Activated CD8-positive, alpha-beta memory T cell treated with anti-CD3 and anti-CD28 coated beads, Interleukin-2, amount 50 U/mL, for 48 hours (primary cell): Measurements from ENCODE around the gene USP48.

Experiments used
- DNase-seq: peaks from one replicate; pipeline ENCODE4 v3.0.0-alpha.2; 2020

Gene USP48

GRCh38 chr1:21736876-21737275 lies 46.1 kb downstream of the USP48 start:
- no peak for DNase-seq

- DNase-seq = no peak
Measured at GRCh38 chr1:21736011-21736410, 46.9 kb downstream of the USP48 start.

- DNase-seq = no peak
Measured at GRCh38 chr1:21734526-21734925, 48.4 kb downstream of the USP48 start.

- DNase-seq = no peak
Measured at GRCh38 chr1:21732664-21733063, 50.3 kb downstream of the USP48 start.

GRCh38 chr1:21725748-21726392 lies 57.1 kb downstream of the USP48 start:
- DNase-seq = no peak

GRCh38 chr1:21724570-21724969 lies 58.4 kb downstream of the USP48 start:
- no peak for DNase-seq

GRCh38 chr1:21724098-21724497 lies 58.9 kb downstream of the USP48 start:
- no peak for DNase-seq

- DNase-seq = no peak
Measured at GRCh38 chr1:21721295-21721985, 61.5 kb downstream of the USP48 start.

GRCh38 chr1:21716169-21716568 lies 66.8 kb downstream of the USP48 start:
- no peak for DNase-seq

GRCh38 chr1:21707891-21708290 lies 75.1 kb downstream of the USP48 start:
- no peak for DNase-seq

- no peak for DNase-seq
Measured at GRCh38 chr1:21707086-21707840, 75.7 kb downstream of the USP48 start.

GRCh38 chr1:21706151-21706835 lies 76.7 kb downstream of the USP48 start:
- no peak for DNase-seq

GRCh38 chr1:21705303-21705980 lies 77.5 kb downstream of the USP48 start:
- DNase-seq = no peak

GRCh38 chr1:21704145-21704544 lies 78.8 kb downstream of the USP48 start:
- no peak for DNase-seq

- no peak for DNase-seq
Measured at GRCh38 chr1:21703318-21703963, 79.5 kb downstream of the USP48 start.

GRCh38 chr1:21702780-21703179 lies 80.2 kb downstream of the USP48 start:
- DNase-seq = no peak

GRCh38 chr1:21701401-21701800 lies 81.5 kb downstream of the USP48 start:
- no peak for DNase-seq

GRCh38 chr1:21700094-21700493 lies 82.9 kb downstream of the USP48 start:
- no peak for DNase-seq

GRCh38 chr1:21696931-21697330 lies 86.0 kb downstream of the USP48 start:
- no peak for DNase-seq

GRCh38 chr1:21693732-21694131 lies 89.2 kb downstream of the USP48 start:
- DNase-seq = no peak

- DNase-seq = no peak
Measured at GRCh38 chr1:21691739-21692138, 91.2 kb downstream of the USP48 start.

GRCh38 chr1:21689661-21690372 lies 93.1 kb downstream of the USP48 start:
- no peak for DNase-seq
